A549 (cell line): ENCODE results near the gene COPE. TPM values are rescaled to one million over a fixed set of nuclear protein-coding genes. Genes with fewer than 3 reads are reported as not detected.

Experiments
- ATAC-seq, 2 experiments: fragments of 200-7000 bp in 1 of 2; fragments of >200 bp in 1 of 2; cut with Nextera tagmentation in 1 of 2; cut with Tn5 transposase in 1 of 2; 3 replicates each; pipeline versions ENCODE4 v1.8.0 to v1.9.1; 2018 to 2020; ENCODE audit warnings: mild to moderate bottlenecking in 1 of 2, moderate library complexity in 1 of 2
- CTCF ChIA-PET: fragments of 300-600 bp; sonication (Branson Sonifier 250); formaldehyde crosslinking; extraction: SDS; loops from one replicate; lab custom pipeline; 2021; ENCODE audit warnings: antibody characterized with exemption, inconsistent platforms; lab: Yijun Ruan, JAX
- POLR2A ChIA-PET: fragments of 350-600 bp; formaldehyde crosslinking; extraction: SDS; loops from one replicate; lab custom pipeline; 2021; ENCODE audit warnings: antibody characterized with exemption, inconsistent platforms; lab: Yijun Ruan, JAX
- DNase-seq, 2 experiments: peaks; one replicate each; pipeline versions ENCODE4 v3.0.0 to v3.0.0-alpha.2; 2011 to 2016; ENCODE audit warnings: low read depth in 1 of 2, low spot score in 1 of 2
- FAIRE-seq: peaks from 2 replicates; lab custom pipeline; 2011; peaks lifted over from hg19 to GRCh38; lab: Jason Lieb, UNC
- H3K27ac ChIP-seq, 2 experiments: fragments of >200 bp; sonication (Bioruptor Twin); formaldehyde crosslinking; 3 replicates each; pipeline ENCODE4 v1.5.1; 2016 to 2017
- H3K4me1 ChIP-seq: fragments of >200 bp; sonication (Bioruptor Twin); formaldehyde crosslinking; 3 replicates; pipeline ENCODE4 v1.6.1; 2016
- H3K4me2 ChIP-seq: fragments of >200 bp; sonication (Bioruptor Twin); formaldehyde crosslinking; 3 replicates; pipeline ENCODE4 v1.6.1; 2016
- H3K4me3 ChIP-seq: fragments of >200 bp; sonication (Bioruptor Twin); formaldehyde crosslinking; 3 replicates; pipeline ENCODE4 v1.5.1; 2016
- H3K9me3 ChIP-seq: fragments of >200 bp; sonication (Bioruptor Twin); formaldehyde crosslinking; 3 replicates; pipeline ENCODE4 v1.6.1; 2016
- BCL3 ChIP-seq: fragments of >200 bp; sonication (Bioruptor Twin); formaldehyde crosslinking; IDR thresholded peaks from 3 replicates; pipeline ENCODE4 v1.6.1; 2016
- BHLHE40 ChIP-seq: IDR thresholded peaks from 2 replicates; pipeline ENCODE4 v1.6.1; 2012; ENCODE audit warnings: low read depth, low read length, inconsistent platforms
- CHD2 ChIP-seq: fragments of 150-350 bp; IDR thresholded peaks from 2 replicates; pipeline ENCODE4 v1.6.1; 2014; ENCODE audit warnings: low read length; ENCODE audit not compliant: partially characterized antibody
- CHD4 ChIP-seq: fragments of 200-600 bp; sonication (generic); IDR thresholded peaks from 2 replicates; pipeline ENCODE4 v1.6.1; 2016; ENCODE audit warnings: antibody characterized with exemption, mild to moderate bottlenecking, borderline replicate concordance
- EHF ChIP-seq: fragments of 250-450 bp; sonication (Bioruptor Pico); IDR thresholded peaks from 2 replicates; pipeline ENCODE4 v1.5.0; 2020; ENCODE audit warnings: mild to moderate bottlenecking
- ELK1 ChIP-seq: fragments of 150-350 bp; IDR thresholded peaks from 2 replicates; pipeline ENCODE4 v1.6.1; 2014; ENCODE audit warnings: low read depth, mild to moderate bottlenecking, low read length
- ESRRA ChIP-seq: fragments of 150-350 bp; IDR thresholded peaks from 2 replicates; pipeline ENCODE4 v1.6.1; 2014; ENCODE audit warnings: mild to moderate bottlenecking, low read length, borderline replicate concordance
- FOSB ChIP-seq: fragments of 250-450 bp; sonication (Bioruptor Pico); IDR thresholded peaks from 2 replicates; pipeline ENCODE4 v1.5.0; 2020; ENCODE audit warnings: mild to moderate bottlenecking, moderate library complexity
- GATA3 ChIP-seq: IDR thresholded peaks from 2 replicates; pipeline ENCODE4 v1.6.1; 2012; ENCODE audit warnings: borderline replicate concordance
- HDAC2 ChIP-seq: fragments of 200-600 bp; sonication (generic); IDR thresholded peaks from 2 replicates; pipeline ENCODE4 v1.6.1; 2016
- HOXA7 ChIP-seq: fragments of 250-450 bp; sonication (Bioruptor Pico); IDR thresholded peaks from 2 replicates; pipeline ENCODE4 v1.5.0; 2020; ENCODE audit warnings: mild to moderate bottlenecking, moderate library complexity
- HOXB13 ChIP-seq: fragments of 250-450 bp; sonication (Bioruptor Pico); IDR thresholded peaks from 2 replicates; pipeline ENCODE4 v1.5.0; 2020; ENCODE audit warnings: low read depth, mild to moderate bottlenecking, moderate library complexity
- JUN ChIP-seq, 2 experiments: fragments of >200 bp; sonication (Bioruptor Twin); formaldehyde crosslinking; IDR thresholded peaks; 2 replicates in 1 of 2; 3 replicates in 1 of 2; pipeline ENCODE4 v1.6.1; 2016 to 2017
- JUNB ChIP-seq: fragments of >200 bp; sonication (Bioruptor Twin); formaldehyde crosslinking; IDR thresholded peaks from 2 replicates; pipeline ENCODE4 v1.6.1; 2016
- KDM1A ChIP-seq: fragments of 200-600 bp; sonication (generic); IDR thresholded peaks from 2 replicates; pipeline ENCODE4 v1.6.1; 2016; ENCODE audit warnings: low read depth, mild to moderate bottlenecking
- MAX ChIP-seq: IDR thresholded peaks from 2 replicates; pipeline ENCODE4 v1.6.1; 2012
- NFE2L2 ChIP-seq: fragments of 150-350 bp; conservative IDR thresholded peaks from 2 replicates; pipeline ENCODE4 v1.6.1; 2014; ENCODE audit warnings: low read length
- NPAS2 ChIP-seq: fragments of 250-450 bp; sonication (Bioruptor Pico); IDR thresholded peaks from 2 replicates; pipeline ENCODE4 v1.8.0; 2022; ENCODE audit warnings: mild to moderate bottlenecking, moderate library complexity, borderline replicate concordance
- NR3C1 ChIP-seq: fragments of >200 bp; sonication (Bioruptor Twin); formaldehyde crosslinking; IDR thresholded peaks from 3 replicates; pipeline ENCODE4 v1.6.1; 2017
- POLR2A ChIP-seq: IDR thresholded peaks from 2 replicates; pipeline ENCODE4 v1.6.1; 2012; ENCODE audit warnings: mild to moderate bottlenecking, low read length
- POLR2AphosphoS2 ChIP-seq: conservative IDR thresholded peaks from 2 replicates; pipeline ENCODE4 v1.6.1; 2012; ENCODE audit warnings: low read length, improper control_type of control experiment, inconsistent platforms
- RARB ChIP-seq: fragments of 250-450 bp; sonication (Bioruptor Pico); IDR thresholded peaks from 2 replicates; pipeline ENCODE4 v1.8.0; 2021; ENCODE audit warnings: mild to moderate bottlenecking, moderate library complexity
- RFX5 ChIP-seq: fragments of 450-650 bp; IDR thresholded peaks from 2 replicates; pipeline ENCODE4 v1.7.1; 2014; ENCODE audit warnings: antibody characterized with exemption, mild to moderate bottlenecking, moderate library complexity
- RNF2 ChIP-seq: fragments of 200-600 bp; sonication (generic); IDR thresholded peaks from 2 replicates; pipeline ENCODE4 v1.6.1; 2016; ENCODE audit warnings: low read depth, mild to moderate bottlenecking, antibody characterized with exemption, moderate library complexity, borderline replicate concordance
- SMC3 ChIP-seq: fragments of >200 bp; sonication (Bioruptor Twin); formaldehyde crosslinking; IDR thresholded peaks from 3 replicates; pipeline ENCODE4 v1.6.1; 2018; ENCODE audit warnings: inconsistent platforms
- TP53 ChIP-seq: fragments of 250-450 bp; sonication (Bioruptor Pico); IDR thresholded peaks from 2 replicates; pipeline ENCODE4 v1.5.0; 2021; ENCODE audit warnings: mild to moderate bottlenecking, moderate library complexity
- ZC3H11A ChIP-seq: fragments of 450-650 bp; IDR thresholded peaks from 2 replicates; pipeline ENCODE4 v1.6.1; 2014; ENCODE audit warnings: antibody characterized with exemption, mild to moderate bottlenecking
- ZSCAN20 ChIP-seq: fragments of 250-450 bp; sonication (Bioruptor Pico); IDR thresholded peaks from 2 replicates; pipeline ENCODE4 v1.8.0; 2022; ENCODE audit warnings: mild to moderate bottlenecking, moderate library complexity
- WGBS: methylation state at CpG from one replicate; pipeline ENCODE4 v1.1.6; 2017; ENCODE audit errors: missing lambda C conversion rate; 5-methylcytosine and 5-hydroxymethylcytosine counted together
- polyA plus RNA-seq, 4 experiments: library from polyadenylated mRNA; depleted of rRNA in 3 of 4; stranded (reverse); fragments of >200 nt; fragmentation: RNase III in 1 of 4; extraction: RNeasy Plus Mini Kit Qiagen cat#74134 plus additional on column Dnase treatment in 1 of 4; gene quantifications; 2 replicates in 3 of 4; 3 replicates in 1 of 4; pipeline ENCODE4 v1.2.3, GENCODE V29; 2011 to 2017

The COPE gene
- polyA plus RNA-seq, 2 of the 4 experiments (the other 2 are of a cell fraction): 94.0 to 114 TPM

GRCh38 chr19:18878058-18878797 lies 41.0 kb downstream of the COPE start:
- no peak for TF ChIP-seq HOXB13
- no peak for TF ChIP-seq BCL3
- TF ChIP-seq ZSCAN20 (CRISPR knock-in tag): no peak
- no peak for TF ChIP-seq KDM1A
- TF ChIP-seq RNF2: no peak
- TF ChIP-seq JUN (IDR thresholded peaks at IDR 0.05): no peak
- no peak for TF ChIP-seq BHLHE40
- TF ChIP-seq SMC3: no peak
- TF ChIP-seq POLR2AphosphoS2: no peak
- TF ChIP-seq MAX: no peak
- TF ChIP-seq HOXA7 (CRISPR knock-in tag): no peak
- TF ChIP-seq NFE2L2: no peak
- no peak for TF ChIP-seq EHF (CRISPR knock-in tag)
- no peak for TF ChIP-seq NR3C1
- no peak; a peak in 1 of 6 replicates for ATAC-seq
- no peak overlapping the region for H3K4me3 ChIP-seq

GRCh38 chr19:18876865-18877264 lies 42.3 kb downstream of the COPE start:
- Histone ChIP-seq H3K4me3 (no peak overlapping the region), H3K4me1 (no peaks in the 10 kb centered on the region), H3K27ac (no peak overlapping the region), H3K4me2 (no peak overlapping the region), H3K9me3 (no peaks in the 10 kb centered on the region)
- ChIA-PET CTCF (interaction anchor here (0.8 to 3.9 kb wide), 5 partner anchors 10 to 426 kb away, joined by 3 to 21 read pairs (median 4); no protein-coding TSS in a partner anchor), POLR2A (no interaction called here)
- no peak for DNase-seq
- no peak for ATAC-seq
- TF ChIP-seq NPAS2 (CRISPR knock-in tag): no peak
- no peak for TF ChIP-seq SMC3
- no peak for TF ChIP-seq CHD2
- TF ChIP-seq NR3C1: no peak
- TF ChIP-seq JUNB: no peak
- TF ChIP-seq POLR2AphosphoS2: no peak
- no peak for TF ChIP-seq HDAC2
- no peak for TF ChIP-seq RFX5
- TF ChIP-seq ELK1: no peak
- TF ChIP-seq RARB (CRISPR knock-in tag): no peak
- no peak for TF ChIP-seq ESRRA
- TF ChIP-seq RNF2: no peak
- no peak for TF ChIP-seq GATA3
- no peak for TF ChIP-seq ZC3H11A
- TF ChIP-seq POLR2A: no peak
- TF ChIP-seq CHD4: no peak
- TF ChIP-seq FOSB (CRISPR knock-in tag): no peak
- TF ChIP-seq EHF (CRISPR knock-in tag): no peak
- TF ChIP-seq TP53 (CRISPR knock-in tag): no peak
- FAIRE-seq: no peak
- 95% methylated on average over 6 of the region's 7 CpGs for WGBS

More at GRCh38 chr19:18878058-18878797, 41.0 kb downstream of the COPE start:
- FAIRE-seq (no peak), DNase-seq (no peak)
- Histone ChIP-seq H3K4me2 (no peak overlapping the region), H3K9me3 (no peaks in the 10 kb centered on the region), H3K4me1 (no peaks in the 10 kb centered on the region), H3K27ac (no peak overlapping the region)
- POLR2A ChIA-PET: no interaction called here
- WGBS: 92% methylated on average over 16 of the region's 25 CpGs
- CTCF ChIA-PET: interaction anchor here (0.6 to 3.9 kb wide), 4 partner anchors 12 to 392 kb away, joined by 3 to 21 read pairs (median 3); no protein-coding TSS in a partner anchor
